ENCODE results near the gene LRP1. TPM values are rescaled to one million over a fixed set of nuclear protein-coding genes. Genes with fewer than 3 reads are reported as not detected.
A peak's percentile ranks its signal among the peaks of the same experiment; 100 is the strongest.

LRP1 gene
- total and polyA plus RNA-seq, 4 donors, result 87.5 to 375 (median 139) TPM

- Histone ChIP-seq H3K9ac (ENCODE audit: low read depth in 1 of 2, low read length in 2 of 2) (no peak overlapping the region), H3K9me3 (ENCODE audit: control insufficient read depth in 4 of 4, low read length in 3 of 4) (no peaks in the 10 kb centered on the region), H3K27ac (ENCODE audit: low read depth in 1 of 2, low read length in 2 of 2) (peak overlapping the region; percentile 29 to 32), H3K4me3 (ENCODE audit: low read depth in 1 of 3, low read length in 3 of 3) (no peak overlapping the region), H3K27me3 (ENCODE audit: control insufficient read depth in 4 of 4, insufficient read depth in 4 of 4, low read length in 3 of 4) (no peaks in the 10 kb centered on the region), H3K4me1 (ENCODE audit: control insufficient read depth in 4 of 4, insufficient read depth in 4 of 4, low read length in 3 of 4) (peaks cover 17 to 73% (median 54%) of the 10 kb centered on the region in 4 donors), H3K36me3 (ENCODE audit: control insufficient read depth in 4 of 4, insufficient read depth in 3 of 4, low read depth in 1 of 4, low read length in 3 of 4) (peaks cover 20 to 53% (median 41%) of the 10 kb centered on the region in 4 donors)
- 88% methylated on average over 7 of the region's 7 CpGs for WGBS
- no peak for DNase-seq (ENCODE audit: low spot score)
- TF ChIP-seq MAX (IDR thresholded peaks at IDR 0.05) (no peak), FOXA1 (IDR thresholded peaks at IDR 0.05) (no peak)
- TF ChIP-seq, protein P1, sequence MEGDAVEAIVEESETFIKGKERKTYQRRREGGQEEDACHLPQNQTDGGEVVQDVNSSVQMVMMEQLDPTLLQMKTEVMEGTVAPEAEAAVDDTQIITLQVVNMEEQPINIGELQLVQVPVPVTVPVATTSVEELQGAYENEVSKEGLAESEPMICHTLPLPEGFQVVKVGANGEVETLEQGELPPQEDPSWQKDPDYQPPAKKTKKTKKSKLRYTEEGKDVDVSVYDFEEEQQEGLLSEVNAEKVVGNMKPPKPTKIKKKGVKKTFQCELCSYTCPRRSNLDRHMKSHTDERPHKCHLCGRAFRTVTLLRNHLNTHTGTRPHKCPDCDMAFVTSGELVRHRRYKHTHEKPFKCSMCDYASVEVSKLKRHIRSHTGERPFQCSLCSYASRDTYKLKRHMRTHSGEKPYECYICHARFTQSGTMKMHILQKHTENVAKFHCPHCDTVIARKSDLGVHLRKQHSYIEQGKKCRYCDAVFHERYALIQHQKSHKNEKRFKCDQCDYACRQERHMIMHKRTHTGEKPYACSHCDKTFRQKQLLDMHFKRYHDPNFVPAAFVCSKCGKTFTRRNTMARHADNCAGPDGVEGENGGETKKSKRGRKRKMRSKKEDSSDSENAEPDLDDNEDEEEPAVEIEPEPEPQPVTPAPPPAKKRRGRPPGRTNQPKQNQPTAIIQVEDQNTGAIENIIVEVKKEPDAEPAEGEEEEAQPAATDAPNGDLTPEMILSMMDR (IDR thresholded peaks at IDR 0.05; ENCODE audit: low read depth, low read length, missing input control), result no peak
These were observed 14.4 kb downstream of the LRP1 start for GRCh38 chr12:57142727-57143126.

DNA sequence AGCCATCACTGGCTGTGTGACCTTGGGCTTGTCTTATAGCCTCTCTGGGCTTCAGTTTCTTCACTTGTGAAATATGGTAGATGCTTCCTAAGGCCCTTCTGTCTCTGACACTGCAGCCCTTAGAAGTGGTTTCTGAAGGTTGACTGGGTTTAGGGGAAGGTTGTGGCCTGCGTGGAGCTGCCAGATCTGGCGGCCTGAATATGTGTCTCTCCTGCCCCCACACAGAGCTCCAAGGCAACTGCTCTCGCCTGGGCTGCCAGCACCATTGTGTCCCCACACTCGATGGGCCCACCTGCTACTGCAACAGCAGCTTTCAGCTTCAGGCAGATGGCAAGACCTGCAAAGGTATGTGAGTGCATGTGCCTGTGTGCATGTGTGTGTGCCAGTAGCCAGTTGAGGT is 15.2 kb downstream of the LRP1 start:
- TF ChIP-seq ZBTB33 (IDR thresholded peaks at IDR 0.05) (no peak), SP1 (IDR thresholded peaks at IDR 0.05) (no peak), YY1 (IDR thresholded peaks at IDR 0.05) (no peak), GABPA (IDR thresholded peaks at IDR 0.05 in 1 of 2, conservative IDR thresholded peaks at IDR 0.05 in 1 of 2) (no peak), RAD21 (IDR thresholded peaks at IDR 0.05) (no peak), HNF4G (IDR thresholded peaks at IDR 0.05) (no peak), HNF4A (conservative IDR thresholded peaks at IDR 0.05) (no peak), RXRA (IDR thresholded peaks at IDR 0.05) (no peak), JUND (IDR thresholded peaks at IDR 0.05) (no peak), FOXA1 (IDR thresholded peaks at IDR 0.05) (no peak), TAF1 (conservative IDR thresholded peaks at IDR 0.05) (no peak), NR2F2 (IDR thresholded peaks at IDR 0.05) (no peak), EGR1 (IDR thresholded peaks at IDR 0.05; ENCODE audit: low read depth in 2 of 2) (no peak), MAX (IDR thresholded peaks at IDR 0.05) (no peak), FOXA2 (IDR thresholded peaks at IDR 0.05) (no peak)
- TF ChIP-seq, protein P1 (IDR thresholded peaks at IDR 0.05; ENCODE audit: low read depth, low read length, missing input control), result no peak
- TF ChIP-seq, protein P2, sequence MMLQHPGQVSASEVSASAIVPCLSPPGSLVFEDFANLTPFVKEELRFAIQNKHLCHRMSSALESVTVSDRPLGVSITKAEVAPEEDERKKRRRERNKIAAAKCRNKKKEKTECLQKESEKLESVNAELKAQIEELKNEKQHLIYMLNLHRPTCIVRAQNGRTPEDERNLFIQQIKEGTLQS (IDR thresholded peaks at IDR 0.05), result no peak
- TF ChIP-seq, protein P3, sequence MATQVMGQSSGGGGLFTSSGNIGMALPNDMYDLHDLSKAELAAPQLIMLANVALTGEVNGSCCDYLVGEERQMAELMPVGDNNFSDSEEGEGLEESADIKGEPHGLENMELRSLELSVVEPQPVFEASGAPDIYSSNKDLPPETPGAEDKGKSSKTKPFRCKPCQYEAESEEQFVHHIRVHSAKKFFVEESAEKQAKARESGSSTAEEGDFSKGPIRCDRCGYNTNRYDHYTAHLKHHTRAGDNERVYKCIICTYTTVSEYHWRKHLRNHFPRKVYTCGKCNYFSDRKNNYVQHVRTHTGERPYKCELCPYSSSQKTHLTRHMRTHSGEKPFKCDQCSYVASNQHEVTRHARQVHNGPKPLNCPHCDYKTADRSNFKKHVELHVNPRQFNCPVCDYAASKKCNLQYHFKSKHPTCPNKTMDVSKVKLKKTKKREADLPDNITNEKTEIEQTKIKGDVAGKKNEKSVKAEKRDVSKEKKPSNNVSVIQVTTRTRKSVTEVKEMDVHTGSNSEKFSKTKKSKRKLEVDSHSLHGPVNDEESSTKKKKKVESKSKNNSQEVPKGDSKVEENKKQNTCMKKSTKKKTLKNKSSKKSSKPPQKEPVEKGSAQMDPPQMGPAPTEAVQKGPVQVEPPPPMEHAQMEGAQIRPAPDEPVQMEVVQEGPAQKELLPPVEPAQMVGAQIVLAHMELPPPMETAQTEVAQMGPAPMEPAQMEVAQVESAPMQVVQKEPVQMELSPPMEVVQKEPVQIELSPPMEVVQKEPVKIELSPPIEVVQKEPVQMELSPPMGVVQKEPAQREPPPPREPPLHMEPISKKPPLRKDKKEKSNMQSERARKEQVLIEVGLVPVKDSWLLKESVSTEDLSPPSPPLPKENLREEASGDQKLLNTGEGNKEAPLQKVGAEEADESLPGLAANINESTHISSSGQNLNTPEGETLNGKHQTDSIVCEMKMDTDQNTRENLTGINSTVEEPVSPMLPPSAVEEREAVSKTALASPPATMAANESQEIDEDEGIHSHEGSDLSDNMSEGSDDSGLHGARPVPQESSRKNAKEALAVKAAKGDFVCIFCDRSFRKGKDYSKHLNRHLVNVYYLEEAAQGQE (IDR thresholded peaks at IDR 0.05), result no peak
- no peak overlapping the region for H3K9ac ChIP-seq (ENCODE audit: low read depth in 1 of 2, low read length in 2 of 2)
- H3K27me3 ChIP-seq (ENCODE audit: control insufficient read depth in 4 of 4, insufficient read depth in 4 of 4, low read length in 3 of 4), result no peaks in the 10 kb centered on the region
- WGBS, result 89% methylated on average over 4 of the region's 4 CpGs
- H3K9me3 ChIP-seq (ENCODE audit: control insufficient read depth in 4 of 4, low read length in 3 of 4), result no peaks in the 10 kb centered on the region
- H3K4me1 ChIP-seq (ENCODE audit: control insufficient read depth in 4 of 4, insufficient read depth in 4 of 4, low read length in 3 of 4), result peaks cover 17 to 73% (median 54%) of the 10 kb centered on the region in 4 donors
- DNase-seq (ENCODE audit: low spot score), result no peak
- H3K27ac ChIP-seq (ENCODE audit: low read depth in 1 of 2, low read length in 2 of 2), result no peak overlapping the region
- H3K36me3 ChIP-seq (ENCODE audit: control insufficient read depth in 4 of 4, insufficient read depth in 3 of 4, low read depth in 1 of 4, low read length in 3 of 4), result peaks cover 20 to 53% (median 41%) of the 10 kb centered on the region in 4 donors
- no peak overlapping the region for H3K4me3 ChIP-seq (ENCODE audit: low read depth in 1 of 3, low read length in 3 of 3)
